Epithelial cell of umbilical artery (primary cell): ENCODE data around the gene TLE5. TPM values are rescaled to one million over a fixed set of nuclear protein-coding genes. Genes with fewer than 3 reads are reported as not detected.

Experiments
- total RNA-seq: library from RNA; depleted of rRNA; stranded (reverse); fragments of >200 nt; gene quantifications from 2 replicates; pipeline ENCODE4 v1.2.3, GENCODE V29; 2014

The TLE5 gene, protein sequence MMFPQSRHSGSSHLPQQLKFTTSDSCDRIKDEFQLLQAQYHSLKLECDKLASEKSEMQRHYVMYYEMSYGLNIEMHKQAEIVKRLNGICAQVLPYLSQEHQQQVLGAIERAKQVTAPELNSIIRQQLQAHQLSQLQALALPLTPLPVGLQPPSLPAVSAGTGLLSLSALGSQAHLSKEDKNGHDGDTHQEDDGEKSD
- 59.9 and 89.3 TPM in 2 replicates for total RNA-seq

DNA sequence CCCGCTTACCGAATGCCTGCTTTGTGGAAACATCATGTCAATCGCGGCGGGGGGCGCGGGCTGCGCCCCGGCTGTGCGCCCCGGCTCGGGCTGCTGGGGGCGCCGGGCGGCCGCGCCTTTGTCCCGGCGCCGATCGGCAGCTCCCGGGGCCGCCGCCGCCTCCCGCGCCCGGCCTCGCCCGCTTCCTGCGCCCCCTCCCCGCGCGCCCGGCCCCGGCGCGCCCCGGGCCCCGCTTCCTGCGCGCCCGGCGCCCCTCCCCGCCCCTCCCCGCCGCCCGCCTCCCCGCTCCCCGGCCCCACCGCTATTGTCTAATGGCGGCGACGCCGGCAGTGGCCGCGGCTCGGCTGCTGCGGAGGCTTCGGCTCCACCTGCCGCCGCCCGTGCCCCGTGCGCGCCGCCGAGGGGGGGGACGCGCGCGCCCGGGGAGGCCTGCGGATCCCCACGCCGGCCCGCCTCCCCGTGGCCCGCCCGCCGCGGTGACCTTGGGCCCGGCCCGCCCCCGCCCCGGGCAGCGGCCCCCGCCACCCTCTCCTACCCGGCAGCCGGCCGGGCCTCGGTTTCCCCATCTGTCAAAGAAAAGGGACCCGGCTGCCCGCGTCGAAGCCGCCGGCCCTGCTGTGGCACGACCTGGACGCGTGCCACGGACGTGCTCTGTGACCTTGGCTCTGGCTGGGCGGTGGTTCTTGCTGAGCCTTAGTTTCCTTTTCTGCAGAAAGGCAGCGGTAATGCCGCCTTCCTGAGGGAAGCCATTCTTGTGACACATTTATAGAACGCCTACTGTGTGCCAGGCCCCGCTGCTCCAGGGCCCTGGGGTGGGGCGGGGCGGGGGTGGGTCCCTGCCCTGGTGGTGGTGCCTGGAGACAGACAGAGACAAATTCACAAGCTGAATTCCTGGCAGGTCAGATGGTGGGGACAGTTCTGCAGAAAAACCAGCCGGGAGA lies at the start of gene TLE5:
Gene TLE5, minus strand, starts transcription at position 331 of the 941 bp plus-strand sequence. Its CDS starts 295 bp downstream, at position 36.

DNA sequence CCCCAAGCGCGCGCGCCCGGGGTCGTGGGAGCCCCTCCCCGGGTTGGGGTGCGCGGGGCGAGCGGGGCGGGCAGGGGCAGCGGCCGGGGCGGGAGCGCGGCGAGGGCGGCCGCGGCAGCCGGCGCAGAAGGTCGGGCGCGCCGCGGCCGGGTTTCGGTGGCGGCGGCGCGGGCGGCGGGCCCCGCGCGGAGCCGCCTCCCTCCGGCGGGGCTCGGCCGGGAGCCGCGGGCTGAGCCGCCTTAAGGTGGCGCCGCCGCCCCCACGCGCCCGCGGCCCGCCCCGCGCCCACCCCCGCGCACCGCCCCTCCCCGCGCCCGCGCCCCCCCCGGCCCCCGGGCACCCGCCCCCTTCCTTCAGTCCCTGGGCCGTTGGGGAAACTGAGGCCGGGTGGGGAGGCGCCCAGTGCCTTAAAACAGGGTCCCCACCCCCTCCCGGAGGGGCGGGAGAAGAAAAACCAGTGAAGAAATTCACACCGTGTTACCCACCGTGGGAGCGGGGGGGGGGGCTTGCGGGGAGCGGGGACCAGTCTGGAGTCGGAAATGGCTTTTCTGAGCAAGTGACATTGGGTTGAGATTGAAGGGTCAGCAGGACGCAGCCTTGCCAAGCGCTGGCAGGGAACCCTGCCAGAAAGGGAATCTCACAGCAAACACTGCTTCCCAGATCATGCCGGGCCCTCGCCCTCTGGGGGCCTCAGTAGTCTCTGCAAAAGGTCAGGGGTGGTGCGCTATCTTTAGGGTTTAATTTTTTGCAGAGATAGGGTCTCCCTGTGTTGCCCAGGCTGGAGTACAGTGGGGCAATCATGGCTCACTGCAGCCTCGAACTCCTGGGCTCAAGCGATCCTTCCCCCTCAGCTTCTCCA lies 33.0 kb downstream of the TLE5 start, which contains the start of gene TLE2:
Gene TLE2, minus strand, starts transcription at position 216 of the 859 bp plus-strand sequence. CDS start 376 bp downstream, outside the sequence.

Other genes starting within 250 kb of the TLE5 start
- 2.6 TPM in 2 replicates for gene ZNF554, start 242.6 kb downstream of the TLE5 start, total RNA-seq
- gene ZNF555, start 221.0 kb downstream of the TLE5 start, total RNA-seq: 3.9 and 6.8 TPM in 2 replicates
- not detected in 2 replicates for gene ZNF556, start 195.2 kb downstream of the TLE5 start, total RNA-seq
- 4.9 and 6.8 TPM in 2 replicates for gene ZNF57, start 161.6 kb downstream of the TLE5 start, total RNA-seq
- gene ZNF77, start 117.5 kb downstream of the TLE5 start, total RNA-seq: 9.7 and 16.3 TPM in 2 replicates
- gene TLE6, start 84.9 kb downstream of the TLE5 start, total RNA-seq: 4.9 and 7.1 TPM in 2 replicates
- 16.3 and 19.5 TPM in 2 replicates for gene TLE2, start 33.2 kb downstream of the TLE5 start, total RNA-seq
- 75.0 and 86.3 TPM in 2 replicates for gene GNA11, start 31.9 kb upstream of the TLE5 start, total RNA-seq
- gene GNA15, start 73.5 kb upstream of the TLE5 start, total RNA-seq: under 0.01 and 0.15 TPM in 2 replicates
- gene S1PR4, start 116.3 kb upstream of the TLE5 start, total RNA-seq: 1.8 and 2.3 TPM in 2 replicates
- gene NCLN, start 123.4 kb upstream of the TLE5 start, total RNA-seq: 47.7 and 49.2 TPM in 2 replicates
- under 0.01 TPM in 1 of 2 replicates, not detected in the other for gene CELF5, start 162.2 kb upstream of the TLE5 start, total RNA-seq